GM18517 (cell line): ENCODE results near the gene DZIP3.

Experiments
- ATAC-seq: cut with Tn5 transposase; IDR thresholded peaks from one replicate; pipeline ENCODE4 v1.9.1; 2021; ENCODE audit warnings: mild to moderate bottlenecking, moderate library complexity; ENCODE audit not compliant: unreplicated experiment

DZIP3 gene

GRCh38 chr3:108589081-108589997 lies at the start of gene DZIP3, which contains the start of gene CIP2A:
DZIP3 (plus strand) TSS chr3:108589722; CDS start chr3:108605407, 15,685 bp downstream.
CIP2A (minus strand) TSS chr3:108589438; CDS start chr3:108589375, 63 bp downstream.
- peak; percentile 85 for ATAC-seq

DNA sequence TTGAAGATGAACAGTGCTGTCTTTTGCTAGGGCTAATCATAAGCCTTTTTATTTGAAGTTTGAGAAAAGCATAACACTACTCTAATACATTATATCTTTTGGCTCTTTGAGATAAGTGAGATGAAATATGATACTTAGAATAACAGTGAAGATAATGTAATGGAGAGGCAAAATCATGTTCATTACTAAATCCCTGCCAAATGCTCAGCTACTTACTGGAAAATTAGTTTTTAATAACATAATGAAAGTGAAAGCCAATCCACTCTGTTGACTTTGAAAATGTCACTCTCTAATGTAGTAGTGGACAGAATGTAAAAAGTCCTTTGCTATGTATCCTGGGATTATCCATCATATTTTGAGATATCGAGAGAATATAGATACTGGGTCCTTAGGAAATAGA lies 43.3 kb upstream of the DZIP3 start:
- ATAC-seq, result no peak

GRCh38 chr3:108546692-108547091 lies 42.8 kb upstream of the DZIP3 start:
- no peak for ATAC-seq

DNA sequence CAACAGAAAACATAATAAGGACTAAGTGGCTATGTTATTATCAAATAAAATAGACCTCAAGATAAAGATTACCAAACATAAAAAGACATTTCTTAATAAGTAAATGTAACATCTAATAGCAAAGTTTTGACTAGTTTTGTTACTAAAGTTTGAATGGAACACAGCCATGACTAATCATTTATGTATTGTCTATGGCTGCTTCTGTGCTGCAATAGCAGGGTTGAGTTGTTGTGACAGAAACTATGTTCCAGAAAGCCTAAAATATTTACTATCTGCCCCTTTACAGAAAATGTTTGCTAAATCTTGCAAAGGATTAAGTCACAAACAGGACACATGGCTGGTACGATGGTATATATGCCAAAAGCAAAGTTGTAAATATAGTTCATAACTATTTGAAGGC lies 41.2 kb upstream of the DZIP3 start:
- ATAC-seq, result no peak

GRCh38 chr3:108548886-108549285 lies 40.6 kb upstream of the DZIP3 start:
- no peak for ATAC-seq

DNA sequence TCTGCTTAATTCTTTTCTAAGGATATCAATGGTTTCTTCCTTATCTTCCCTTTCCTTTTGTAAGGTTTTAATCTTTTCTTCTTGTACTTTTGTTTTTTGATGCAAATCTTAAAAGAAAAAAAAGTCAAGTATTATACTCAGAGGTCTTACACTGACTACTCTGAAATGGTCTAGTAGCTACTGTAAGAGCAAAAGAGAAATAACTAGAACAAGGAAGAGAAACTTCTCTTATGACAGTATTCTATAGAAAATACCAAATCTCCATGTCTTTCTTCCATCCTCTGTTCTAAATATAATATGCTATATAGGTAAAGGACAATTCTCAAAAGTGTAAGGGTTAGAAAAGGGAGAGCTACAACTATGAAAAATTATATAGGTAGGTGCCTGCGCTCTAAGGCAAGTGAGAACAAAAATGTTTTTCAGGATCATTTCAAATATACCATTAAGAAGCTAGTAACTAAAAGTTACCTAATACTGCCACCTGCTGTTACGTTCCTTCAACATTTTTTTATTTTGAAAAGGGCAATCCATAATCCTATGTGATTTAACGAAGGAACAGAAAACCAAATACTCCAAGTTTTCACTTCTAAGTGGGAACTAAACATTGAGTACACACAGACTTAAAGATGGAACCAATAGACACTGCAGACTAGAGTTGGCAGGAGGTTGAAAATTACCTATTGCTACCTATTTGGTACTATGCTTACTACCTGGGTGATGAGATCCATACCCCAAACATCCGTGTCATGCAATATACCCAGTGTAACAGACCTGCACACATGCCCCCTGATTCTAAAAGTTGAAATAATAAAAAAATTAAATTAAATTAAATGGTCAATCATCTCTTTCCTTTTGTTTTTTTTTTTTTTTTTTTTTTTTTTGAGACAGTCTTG lies 37.0 kb upstream of the DZIP3 start:
- ATAC-seq, result peak; percentile 85

GRCh38 chr3:108554229-108554628 lies 35.3 kb upstream of the DZIP3 start:
- ATAC-seq, result no peak

DNA sequence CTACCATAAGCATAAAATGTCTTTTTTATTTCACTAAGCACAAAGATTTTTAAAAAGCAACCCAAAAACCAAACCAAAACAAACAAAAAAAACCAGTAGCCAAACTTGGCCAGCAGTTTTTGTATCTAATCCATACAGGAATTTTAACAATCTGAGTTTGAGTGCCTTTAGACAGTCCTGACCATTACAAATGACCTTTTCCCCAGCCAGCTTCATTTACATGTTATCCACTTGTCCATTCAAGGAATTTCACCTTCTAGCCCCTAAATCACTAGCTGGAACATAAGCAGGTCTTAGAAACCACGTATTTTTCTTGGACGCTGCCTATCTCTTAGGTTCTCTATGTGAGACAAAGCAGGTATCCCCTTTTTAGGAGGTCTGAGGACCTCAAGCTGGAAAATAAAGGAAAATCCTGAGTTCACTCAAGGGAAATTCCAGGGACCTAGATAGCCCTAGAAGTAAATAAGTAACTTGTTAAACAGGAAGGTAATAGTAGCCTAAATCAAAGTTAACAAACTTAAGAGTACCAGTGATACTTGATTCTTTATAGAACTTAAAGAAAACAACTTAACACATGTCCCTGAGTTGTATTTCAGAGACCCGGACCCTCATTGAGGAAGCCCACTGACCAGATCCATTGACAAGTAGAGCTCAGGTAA lies 34.5 kb upstream of the DZIP3 start:
- ATAC-seq, result no peak

- no peak for ATAC-seq
These were observed 33.4 kb upstream of the DZIP3 start for GRCh38 chr3:108555966-108556581.

GRCh38 chr3:108562565-108562964 lies 27.0 kb upstream of the DZIP3 start:
- no peak for ATAC-seq

DNA sequence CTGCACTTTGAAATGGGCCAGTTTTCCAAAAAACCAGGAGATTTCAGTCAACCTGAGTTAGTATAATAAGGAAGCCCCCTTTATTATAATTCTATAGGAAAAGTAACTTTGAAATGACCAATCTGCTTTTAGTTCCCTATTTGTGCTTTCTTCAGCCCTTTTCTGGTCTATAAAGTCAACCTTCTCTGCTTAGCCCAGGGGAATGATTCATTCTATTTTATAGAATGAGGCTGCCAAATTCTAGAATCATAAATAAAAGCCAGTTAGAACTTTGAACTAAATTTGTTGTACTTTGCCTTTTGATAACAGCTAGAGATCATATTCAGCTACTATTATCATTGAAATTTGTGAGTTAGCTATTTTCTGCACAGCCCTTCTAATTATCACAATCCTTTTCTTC lies 25.0 kb upstream of the DZIP3 start:
- ATAC-seq, result no peak

- no peak for ATAC-seq
These were observed 24.0 kb upstream of the DZIP3 start for GRCh38 chr3:108565506-108565905.

GRCh38 chr3:108566599-108566998 lies 22.9 kb upstream of the DZIP3 start:
- ATAC-seq, result no peak

- ATAC-seq, result no peak
These were observed 20.2 kb upstream of the DZIP3 start for GRCh38 chr3:108569336-108569735.

DNA sequence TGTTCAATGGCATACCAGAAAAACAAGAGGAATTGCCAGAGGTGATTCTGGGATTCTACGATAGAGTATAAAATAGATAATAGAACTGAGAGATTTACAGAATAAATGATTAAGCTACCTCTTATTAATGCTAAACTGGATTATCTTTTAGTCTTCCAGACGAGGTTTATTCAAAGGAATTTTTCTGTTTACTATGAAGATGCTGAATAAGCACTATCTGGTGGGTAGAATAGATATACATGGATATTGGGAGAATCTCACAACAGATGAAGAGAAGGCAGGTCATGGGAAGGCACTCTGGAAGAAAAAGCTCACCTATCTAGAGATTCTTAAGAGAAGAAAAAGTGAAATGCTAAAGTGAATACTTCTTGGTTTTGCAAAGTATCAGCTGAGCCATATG lies 11.5 kb upstream of the DZIP3 start:
- no peak for ATAC-seq

- no peak for ATAC-seq
These were observed 921 bp upstream of the DZIP3 start for GRCh38 chr3:108588601-108589000.

DNA sequence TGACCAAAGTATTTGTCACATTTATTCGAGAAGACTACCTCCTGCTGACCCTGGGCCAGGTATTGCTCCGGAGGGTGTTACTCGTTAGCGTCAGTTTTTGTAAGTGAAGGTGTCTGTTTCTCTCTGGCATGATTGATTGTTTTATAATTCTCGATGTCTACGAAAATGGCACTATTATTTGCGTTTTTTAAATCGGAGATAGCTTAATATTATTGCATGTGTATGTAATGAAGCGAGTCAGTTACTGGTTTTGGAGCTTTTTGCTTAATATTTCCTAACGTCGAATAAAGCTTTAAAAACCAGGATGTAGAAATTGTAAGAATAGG lies 439 bp downstream of the DZIP3 start:
- ATAC-seq, result no peak

GRCh38 chr3:108590460-108590859 lies 938 bp downstream of the DZIP3 start:
- ATAC-seq, result no peak

DNA sequence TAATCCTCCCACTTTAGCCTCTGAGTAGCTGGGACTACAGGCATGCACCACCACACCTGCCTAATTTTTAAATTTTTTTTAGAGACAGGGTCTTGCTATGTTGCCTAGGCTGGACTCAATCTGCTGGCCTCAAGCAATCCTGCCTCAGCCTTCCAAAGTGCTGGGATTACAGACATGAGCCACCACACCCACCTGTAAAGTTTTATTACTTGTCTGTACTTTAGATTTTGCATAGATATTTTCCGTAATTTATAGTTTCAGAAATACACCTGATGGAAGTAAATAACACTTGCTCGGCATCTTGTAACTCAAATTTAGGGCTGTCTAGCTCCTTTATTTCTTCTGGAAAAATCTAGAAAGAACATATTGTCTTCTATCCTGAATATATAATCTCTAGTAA lies 5.8 kb downstream of the DZIP3 start:
- ATAC-seq, result no peak

DNA sequence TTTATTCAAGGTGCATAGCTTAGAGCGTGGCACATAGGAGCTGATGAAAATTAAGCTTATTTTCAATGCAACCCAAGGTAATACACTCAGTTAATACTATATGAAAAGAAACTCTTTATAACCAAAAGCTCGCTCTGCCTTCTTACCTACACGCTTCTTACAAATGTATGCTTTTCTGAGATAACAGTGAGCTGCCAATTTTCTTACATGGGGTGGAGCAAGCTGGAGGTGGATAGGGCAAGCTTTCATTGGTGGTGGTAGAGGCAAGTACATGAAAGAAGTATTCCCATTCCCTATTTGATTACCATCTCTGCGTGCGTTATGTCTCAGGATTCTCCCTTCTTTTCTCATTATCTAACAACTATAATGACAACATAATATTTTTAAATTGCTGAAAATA lies 8.9 kb downstream of the DZIP3 start:
- ATAC-seq, result no peak
